H1 (cell line): ENCODE results near the gene PHACTR1. TPM values are rescaled to one million over a fixed set of nuclear protein-coding genes. Genes with fewer than 3 reads are reported as not detected.

Source experiments
- CTCF ChIA-PET: fragments of 300-600 bp; sonication (Branson Sonifier 250); formaldehyde crosslinking; loops from one replicate; lab custom pipeline; 2021; ENCODE audit not compliant: partially characterized antibody; lab: Charles Lee
- POLR2A ChIA-PET: fragments of 300-600 bp; sonication (Branson Sonifier 250); formaldehyde crosslinking; loops from one replicate; lab custom pipeline; 2021; ENCODE audit warnings: inconsistent platforms; ENCODE audit not compliant: partially characterized antibody; lab: Charles Lee
- DNase-seq, 2 experiments: peaks; one replicate each; pipeline versions ENCODE4 v3.0.0 to v3.0.0-alpha.2; 2010 to 2022; ENCODE audit warnings: low spot score in 2 of 2, low read depth in 1 of 2, mixed read lengths in 1 of 2
- FAIRE-seq: peaks from 2 replicates; lab custom pipeline; 2011; peaks lifted over from hg19 to GRCh38; lab: Jason Lieb, UNC
- H2AFZ ChIP-seq: 2 replicates; pipeline ENCODE4 v1.8.1; 2012; ENCODE audit warnings: low read length, inconsistent platforms
- H2AK5ac ChIP-seq: 2 replicates; pipeline ENCODE4 v1.6.1; 2013; ENCODE audit warnings: low read depth, low read length
- H2BK120ac ChIP-seq: replicated peaks from 2 replicates; pipeline ENCODE3; 2013; ENCODE audit warnings: low read depth, low read length, inconsistent platforms
- H2BK12ac ChIP-seq: 2 replicates; pipeline ENCODE4 v1.6.1; 2013; ENCODE audit warnings: low read depth, low read length
- H2BK15ac ChIP-seq: 2 replicates; pipeline ENCODE4 v1.6.1; 2013; ENCODE audit warnings: low read length
- H2BK20ac ChIP-seq: 2 replicates; pipeline ENCODE4 v1.6.1; 2013; ENCODE audit warnings: low read length
- H2BK5ac ChIP-seq: 2 replicates; pipeline ENCODE4 v1.6.1; 2013; ENCODE audit warnings: low read depth, low read length
- H3K14ac ChIP-seq: 2 replicates; pipeline ENCODE4 v1.6.1; 2013; ENCODE audit warnings: inconsistent platforms; ENCODE audit not compliant: insufficient read length
- H3K18ac ChIP-seq: 2 replicates; pipeline ENCODE4 v1.6.1; 2013; ENCODE audit warnings: low read length; ENCODE audit errors: extremely low read depth
- H3K23ac ChIP-seq: 2 replicates; pipeline ENCODE4 v1.6.1; 2013; ENCODE audit warnings: inconsistent platforms; ENCODE audit not compliant: insufficient read length
- H3K23me2 ChIP-seq: 2 replicates; pipeline ENCODE4 v1.6.1; 2013; ENCODE audit warnings: low read depth, low read length
- H3K27ac ChIP-seq: 2 replicates; pipeline ENCODE4 v1.6.1; 2011; ENCODE audit warnings: low read depth, low read length, inconsistent platforms
- H3K27me3 ChIP-seq, 4 experiments: replicated peaks in 1 of 4; 1 replicate in 1 of 4; 2 replicates in 3 of 4; pipeline versions ENCODE4 v1.6.1 to v1.8.1; 2011 to 2013; ENCODE audit warnings: low read length in 3 of 4, mild to moderate bottlenecking in 3 of 4, inconsistent platforms in 2 of 4, mixed read lengths in 2 of 4, moderate library complexity in 1 of 4; ENCODE audit not compliant: control insufficient read depth in 3 of 4, insufficient read depth in 3 of 4; ENCODE audit errors: extremely low read depth in 1 of 4
- H3K36me3 ChIP-seq, 4 experiments: 2 replicates each; pipeline versions ENCODE4 v1.6.1 to v1.8.1; 2011 to 2013; ENCODE audit warnings: mild to moderate bottlenecking in 4 of 4, low read length in 3 of 4, moderate library complexity in 2 of 4, control low read depth in 1 of 4, inconsistent platforms in 1 of 4; ENCODE audit not compliant: insufficient read depth in 4 of 4, control insufficient read depth in 2 of 4
- H3K4ac ChIP-seq: replicated peaks from 2 replicates; pipeline ENCODE3; 2013; ENCODE audit warnings: low read length, low read depth, mixed read lengths, inconsistent platforms; ENCODE audit not compliant: insufficient read length
- H3K4me1 ChIP-seq, 4 experiments: replicated peaks in 1 of 4; 1 replicate in 1 of 4; 2 replicates in 3 of 4; pipeline versions ENCODE4 v1.6.1 to v1.8.1; 2011 to 2013; ENCODE audit warnings: low read length in 3 of 4, inconsistent platforms in 2 of 4, mixed read lengths in 1 of 4; ENCODE audit not compliant: insufficient read depth in 4 of 4, control insufficient read depth in 3 of 4
- H3K4me2 ChIP-seq, 2 experiments: 2 replicates each; pipeline versions ENCODE4 v1.6.1 to v1.8.1; 2011 to 2013; ENCODE audit warnings: low read depth in 2 of 2, low read length in 2 of 2, control low read depth in 1 of 2, inconsistent platforms in 1 of 2, mild to moderate bottlenecking in 1 of 2; ENCODE audit not compliant: insufficient read depth in 1 of 2
- H3K4me3 ChIP-seq, 4 experiments: fragments of 200-600, 300-600 bp in 1 of 4; sonication (generic), shearing (Covaris generic), sonication (Bioruptor Twin) in 1 of 4; 2 replicates each; pipeline versions ENCODE4 v1.5.1 to v1.8.1; 2011 to 2016; ENCODE audit warnings: low read length in 4 of 4, low read depth in 3 of 4, control low read depth in 2 of 4, inconsistent platforms in 2 of 4, mild to moderate bottlenecking in 2 of 4, mixed read lengths in 1 of 4, moderate library complexity in 1 of 4; ENCODE audit not compliant: insufficient read depth in 2 of 4; ENCODE audit errors: extremely low read depth in 1 of 4
- H3K56ac ChIP-seq: replicated peaks from 2 replicates; pipeline ENCODE3; 2013; ENCODE audit warnings: low read depth, mild to moderate bottlenecking, mixed read lengths, low read length, inconsistent platforms; ENCODE audit not compliant: insufficient read length
- H3K79me1 ChIP-seq: 2 replicates; pipeline ENCODE4 v1.6.1; 2013; ENCODE audit warnings: low read depth, low read length, control low read depth
- H3K79me2 ChIP-seq, 2 experiments: 2 replicates each; pipeline versions ENCODE4 v1.6.1 to v1.8.1; 2012 to 2013; ENCODE audit warnings: low read length in 2 of 2, mild to moderate bottlenecking in 2 of 2, inconsistent platforms in 1 of 2; ENCODE audit not compliant: insufficient read depth in 2 of 2, control insufficient read depth in 1 of 2
- H3K9ac ChIP-seq, 4 experiments: replicated peaks in 1 of 4; 1 replicate in 1 of 4; 2 replicates in 3 of 4; pipeline versions ENCODE4 v1.6.1 to v1.8.1; 2011 to 2013; ENCODE audit warnings: low read depth in 3 of 4, low read length in 3 of 4, control low read depth in 2 of 4, mild to moderate bottlenecking in 2 of 4, moderate library complexity in 2 of 4, inconsistent platforms in 1 of 4; ENCODE audit errors: extremely low read depth in 1 of 4
- H3K9me3 ChIP-seq, 2 experiments: 2 replicates each; pipeline versions ENCODE4 v1.6.1 to v1.8.1; 2012 to 2013; ENCODE audit warnings: mild to moderate bottlenecking in 2 of 2, moderate library complexity in 2 of 2, control low read depth in 1 of 2, inconsistent platforms in 1 of 2, low read depth in 1 of 2, low read length in 1 of 2, mixed read lengths in 1 of 2; ENCODE audit not compliant: insufficient read depth in 2 of 2
- H4K20me1 ChIP-seq, 2 experiments: replicated peaks in 1 of 2; 2 replicates each; pipeline versions ENCODE3 to v1.8.1; 2011 to 2013; ENCODE audit warnings: inconsistent platforms in 2 of 2, low read length in 2 of 2, mild to moderate bottlenecking in 1 of 2; ENCODE audit not compliant: insufficient read depth in 2 of 2, control insufficient read depth in 1 of 2
- H4K5ac ChIP-seq: 2 replicates; pipeline ENCODE4 v1.6.1; 2013; ENCODE audit warnings: low read length, low read depth, mixed read lengths, inconsistent platforms; ENCODE audit not compliant: insufficient read length
- H4K8ac ChIP-seq: 2 replicates; pipeline ENCODE4 v1.8.0; 2013; ENCODE audit warnings: mild to moderate bottlenecking, moderate library complexity, low read length, inconsistent platforms; ENCODE audit not compliant: insufficient read depth; ENCODE audit errors: extremely low read depth
- H4K91ac ChIP-seq: replicated peaks from 2 replicates; pipeline ENCODE3; 2013; ENCODE audit warnings: low read length, mixed read lengths, inconsistent platforms; ENCODE audit not compliant: insufficient read length
- BACH1 ChIP-seq: IDR thresholded peaks from 2 replicates; pipeline ENCODE4 v1.6.1; 2012; ENCODE audit warnings: low read length, improper control_type of control experiment
- CBX8 ChIP-seq: fragments of 300-800, 300-1000 bp; sonication (generic); IDR thresholded peaks from 2 replicates; pipeline ENCODE4 v1.7.1; 2016; ENCODE audit warnings: low read depth, low read length, borderline replicate concordance
- CHD1 ChIP-seq: IDR thresholded peaks from 2 replicates; pipeline ENCODE4 v1.6.1; 2012; ENCODE audit warnings: low read depth, low read length, improper control_type of control experiment
- HDAC2 ChIP-seq, 2 experiments: fragments of 300-600 bp in 1 of 2; sonication (generic) in 1 of 2; IDR thresholded peaks; 2 replicates each; pipeline ENCODE4 v1.6.1; 2011 to 2012; ENCODE audit warnings: low read depth in 2 of 2, low read length in 2 of 2, mild to moderate bottlenecking in 2 of 2, moderate library complexity in 2 of 2, borderline replicate concordance in 1 of 2, inconsistent platforms in 1 of 2
- JUN ChIP-seq: IDR thresholded peaks from 2 replicates; pipeline ENCODE4 v1.6.1; 2011; ENCODE audit warnings: low read depth, mild to moderate bottlenecking, improper control_type of control experiment, low read length
- KDM1A ChIP-seq: fragments of 200-600, 300-600 bp; sonication (generic); IDR thresholded peaks from 2 replicates; pipeline ENCODE4 v1.7.1; 2016; ENCODE audit warnings: mild to moderate bottlenecking, low read length, borderline replicate concordance
- KDM5A ChIP-seq: fragments of 200-600 bp; IDR thresholded peaks from 2 replicates; pipeline ENCODE4 v1.7.1; 2012; ENCODE audit warnings: mild to moderate bottlenecking, low read length, inconsistent platforms, mixed read lengths
- SP1 ChIP-seq: IDR thresholded peaks from 2 replicates; pipeline ENCODE4 v1.6.1; 2011; ENCODE audit warnings: low read depth, low read length
- TAF7 ChIP-seq: optimal IDR thresholded peaks from 2 replicates; pipeline ENCODE3; 2011; ENCODE audit warnings: low read depth, mild to moderate bottlenecking, inconsistent platforms, low read length, moderate library complexity, borderline replicate concordance
- WGBS, 2 experiments: shearing (Covaris generic) in 1 of 2; methylation state at CpG; one replicate each; pipeline versions ENCODE4 v1.1.6 to v1.1.7; 2013 to 2015; ENCODE audit warnings: low lambda C conversion rate in 2 of 2, mixed read lengths in 2 of 2, inconsistent platforms in 1 of 2, low coverage in 1 of 2, missing lambda C conversion rate in 1 of 2; ENCODE audit not compliant: insufficient replicate concordance in 2 of 2, insufficient coverage in 1 of 2, insufficient read length in 1 of 2; ENCODE audit errors: extremely low coverage in 1 of 2, missing lambda C conversion rate in 1 of 2; 5-methylcytosine and 5-hydroxymethylcytosine counted together
- polyA plus RNA-seq, 7 experiments: library from polyadenylated mRNA; depleted of rRNA in 3 of 7; stranded (reverse) in 5 of 7; unstranded in 2 of 7; fragments of >200 nt in 5 of 7; fragments of 200-250 nt in 2 of 7; gene quantifications; 1 replicate in 5 of 7; 2 replicates in 1 of 7; 4 replicates in 1 of 7; pipeline versions ENCODE4 v1.2.1 to v1.2.3, GENCODE V29; 2011 to 2013; ENCODE audit warnings: missing spikeins in 2 of 7, mixed read lengths in 2 of 7
- total RNA-seq: library from RNA; stranded (reverse); fragmentation: NEBNext Ultra II Directional; extraction: Animal tissue kit (Norgen Biotek cat#: 25700); gene quantifications from 2 replicates; pipeline ENCODE4 v1.2.1, GENCODE V29; 2021
- TF ChIP-seq, protein P1 (sequence below), 3 experiments: IDR thresholded peaks; 1 replicate in 2 of 3; 2 replicates in 1 of 3; pipeline versions ENCODE4 v1.5.1 to v1.6.1; 2011; ENCODE audit warnings: low read length in 3 of 3, mild to moderate bottlenecking in 3 of 3, inconsistent platforms in 2 of 3, low read depth in 1 of 3, moderate library complexity in 1 of 3; ENCODE audit not compliant: insufficient read depth in 1 of 3; ENCODE audit errors: control extremely low read depth in 1 of 3
- TF ChIP-seq, protein P2 (sequence below): IDR thresholded peaks from 2 replicates; pipeline ENCODE4 v1.6.1; 2011; ENCODE audit warnings: low read depth, mild to moderate bottlenecking, low read length; ENCODE audit not compliant: insufficient read depth

The PHACTR1 gene
- total and polyA plus RNA-seq, 2 of the 8 experiments (the other 6 are each of a cell fraction or from before 2014, with no cell fraction given) = 3.9 to 17.1 TPM

DNA sequence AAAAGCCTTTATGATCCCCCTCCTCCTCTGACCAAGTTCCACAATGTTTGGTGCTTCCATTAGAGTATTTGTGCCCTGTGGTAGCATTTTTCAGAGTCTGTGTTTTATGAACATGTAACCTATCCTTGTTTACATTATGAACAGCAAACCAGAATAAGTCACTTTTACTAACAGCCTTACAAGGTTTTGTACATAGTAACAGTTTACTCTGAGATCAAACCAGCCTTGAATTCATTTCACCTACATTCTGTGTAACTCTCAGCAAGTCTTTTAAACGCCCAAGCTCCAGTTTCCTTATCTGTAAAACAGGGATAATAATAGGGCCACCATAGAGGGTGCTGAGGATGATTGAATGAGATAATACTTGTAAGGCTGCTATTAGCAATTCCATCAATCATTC lies 175.0 kb downstream of the PHACTR1 start:
- POLR2A ChIA-PET = interaction anchor here (1.2 kb wide), 1 partner anchor 11 kb away, joined by 3 read pairs; no protein-coding TSS in a partner anchor
- H4K91ac ChIP-seq = no peak overlapping the region
- peaks cover 0 to 7% (median 6%) of the 10 kb centered on the region in 4 experiments; a peak in 3 of 7 replicates for H3K4me1 ChIP-seq
- DNase-seq = no peak
- no peaks in the 10 kb centered on the region for H3K23me2 ChIP-seq
- no peak overlapping the region for H4K5ac ChIP-seq
- H3K4me2 ChIP-seq = no peak overlapping the region
- H2BK120ac ChIP-seq = no peak overlapping the region
- no peak overlapping the region for H4K8ac ChIP-seq
- no peak overlapping the region for H2AFZ ChIP-seq
- no peaks in the 10 kb centered on the region for H3K27me3 ChIP-seq
- no peak overlapping the region for H2BK5ac ChIP-seq
- no peaks in the 10 kb centered on the region; a peak in 1 of 4 replicates for H3K79me2 ChIP-seq
- H3K14ac ChIP-seq = no peak overlapping the region
- H3K18ac ChIP-seq = no peak overlapping the region
- H3K79me1 ChIP-seq = peaks cover 3% of the 10 kb centered on the region
- no peak overlapping the region for H2BK15ac ChIP-seq
- no peak overlapping the region for H2BK20ac ChIP-seq
- H2BK12ac ChIP-seq = no peak overlapping the region
- H3K9ac ChIP-seq = no peak overlapping the region
- H3K27ac ChIP-seq = no peak overlapping the region
- CTCF ChIA-PET = interaction anchor here (0.5 to 5.9 kb wide), 11 partner anchors 10 to 591 kb away, joined by 3 to 58 read pairs (median 5); no protein-coding TSS in a partner anchor
- H3K4me3 ChIP-seq = no peak overlapping the region
- 97% methylated on average over 1 of the region's 1 CpG; no CpG with 5 or more reads in 1 of the 2 experiments for WGBS, 2 experiments
- no peak overlapping the region for H2AK5ac ChIP-seq
- no peaks in the 10 kb centered on the region; a peak in 1 of 8 replicates for H3K36me3 ChIP-seq
- H3K9me3 ChIP-seq = peaks cover 6 to 10% of the 10 kb centered on the region in 2 experiments
- no peak overlapping the region for H3K56ac ChIP-seq
- no peak for FAIRE-seq
- H3K23ac ChIP-seq = no peak overlapping the region
- H3K4ac ChIP-seq = no peak overlapping the region
- H4K20me1 ChIP-seq = no peaks in the 10 kb centered on the region
- TF ChIP-seq BACH1 (no peak), CHD1 (no peak), CBX8 (no peak), KDM1A (no peak), KDM5A (no peak), JUN (no peak), TAF7 (no peak), HDAC2 (IDR thresholded peaks at IDR 0.05; ENCODE audit: borderline replicate concordance in 1 of 2, low read depth in 2 of 2, low read length in 2 of 2) (no peak), SP1 (no peak)
- TF ChIP-seq, protein P1, sequence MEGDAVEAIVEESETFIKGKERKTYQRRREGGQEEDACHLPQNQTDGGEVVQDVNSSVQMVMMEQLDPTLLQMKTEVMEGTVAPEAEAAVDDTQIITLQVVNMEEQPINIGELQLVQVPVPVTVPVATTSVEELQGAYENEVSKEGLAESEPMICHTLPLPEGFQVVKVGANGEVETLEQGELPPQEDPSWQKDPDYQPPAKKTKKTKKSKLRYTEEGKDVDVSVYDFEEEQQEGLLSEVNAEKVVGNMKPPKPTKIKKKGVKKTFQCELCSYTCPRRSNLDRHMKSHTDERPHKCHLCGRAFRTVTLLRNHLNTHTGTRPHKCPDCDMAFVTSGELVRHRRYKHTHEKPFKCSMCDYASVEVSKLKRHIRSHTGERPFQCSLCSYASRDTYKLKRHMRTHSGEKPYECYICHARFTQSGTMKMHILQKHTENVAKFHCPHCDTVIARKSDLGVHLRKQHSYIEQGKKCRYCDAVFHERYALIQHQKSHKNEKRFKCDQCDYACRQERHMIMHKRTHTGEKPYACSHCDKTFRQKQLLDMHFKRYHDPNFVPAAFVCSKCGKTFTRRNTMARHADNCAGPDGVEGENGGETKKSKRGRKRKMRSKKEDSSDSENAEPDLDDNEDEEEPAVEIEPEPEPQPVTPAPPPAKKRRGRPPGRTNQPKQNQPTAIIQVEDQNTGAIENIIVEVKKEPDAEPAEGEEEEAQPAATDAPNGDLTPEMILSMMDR (IDR thresholded peaks at IDR 0.05; ENCODE audit: control extremely low read depth in 1 of 3, insufficient read depth in 1 of 3, low read depth in 1 of 3, low read length in 3 of 3) = no peak
- TF ChIP-seq, protein P2, sequence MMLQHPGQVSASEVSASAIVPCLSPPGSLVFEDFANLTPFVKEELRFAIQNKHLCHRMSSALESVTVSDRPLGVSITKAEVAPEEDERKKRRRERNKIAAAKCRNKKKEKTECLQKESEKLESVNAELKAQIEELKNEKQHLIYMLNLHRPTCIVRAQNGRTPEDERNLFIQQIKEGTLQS = no peak
